Stimulated activated CD8-positive, alpha-beta memory T cell treated with anti-CD3 and anti-CD28 coated beads, Interleukin-12 subunit alpha, Interleukin-12 subunit beta, amount 100 ng/mL, for 4 hours (primary cell): ENCODE measurements around the gene PLXDC2.
"Not testable (repeated sequence)": the region's sequence is repeated elsewhere in the genome, so short reads cannot be mapped to it uniquely, and the experiment has no call there.

Experiments
- DNase-seq: peaks from one replicate; pipeline ENCODE4 v3.0.0-alpha.2; 2020; ENCODE audit warnings: low read depth

Gene PLXDC2

GRCh38 chr10:19979628-19980027, 163.4 kb downstream of the PLXDC2 start:
- no peak for DNase-seq

GRCh38 chr10:19983880-19984565, 167.8 kb downstream of the PLXDC2 start:
- no peak for DNase-seq

- DNase-seq: no peak
Observed at GRCh38 chr10:19985745-19986144, 169.5 kb downstream of the PLXDC2 start.

DNA sequence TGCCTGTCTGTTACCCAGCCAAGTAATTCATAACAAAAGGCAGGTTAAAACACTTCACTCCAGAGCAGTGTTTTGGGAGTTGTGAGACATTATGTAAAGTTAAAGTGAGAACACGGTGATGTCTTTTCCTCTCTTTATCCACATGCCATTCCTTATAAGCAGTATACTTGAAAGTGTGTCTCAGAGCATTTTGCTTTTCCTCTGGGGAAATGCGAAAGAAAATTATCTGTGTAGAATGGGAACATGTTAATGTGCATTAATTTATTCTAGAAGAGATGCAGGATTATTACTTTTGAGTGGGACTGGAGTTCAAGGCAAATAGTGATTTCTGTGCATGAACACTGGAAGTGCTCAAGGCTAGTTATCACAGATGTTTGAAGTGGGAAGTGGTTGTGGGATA, 170.4 kb downstream of the PLXDC2 start:
- DNase-seq: no peak

DNA sequence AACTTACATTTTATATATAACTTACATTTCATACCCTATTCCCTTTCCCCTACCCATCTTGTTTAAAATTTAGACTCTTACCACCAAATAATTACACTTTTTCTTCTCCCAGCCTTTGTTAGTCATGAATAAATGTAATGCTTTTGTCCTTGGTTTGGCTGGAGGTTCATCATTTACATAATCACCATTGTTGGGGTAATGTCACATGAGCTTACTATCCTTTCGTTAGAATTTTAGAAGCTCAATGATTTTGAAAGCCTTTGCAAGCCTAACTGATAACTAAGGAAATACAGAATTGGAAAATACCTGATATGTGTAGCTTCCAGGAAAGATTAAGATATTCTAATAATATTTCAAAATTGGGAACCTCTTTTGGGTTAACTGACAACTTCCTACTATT, 171.7 kb downstream of the PLXDC2 start:
- DNase-seq: no peak

- no peak for DNase-seq
Observed at GRCh38 chr10:19993714-19994315, 177.6 kb downstream of the PLXDC2 start.

- DNase-seq: no peak
Observed at GRCh38 chr10:19998482-19998881, 182.2 kb downstream of the PLXDC2 start.

- DNase-seq: no peak
Observed at GRCh38 chr10:19999431-19999830, 183.2 kb downstream of the PLXDC2 start.

- DNase-seq: not testable (repeated sequence)
Observed at GRCh38 chr10:20002026-20002425, 185.8 kb downstream of the PLXDC2 start.

GRCh38 chr10:20002657-20003056, 186.4 kb downstream of the PLXDC2 start:
- DNase-seq: no peak

DNA sequence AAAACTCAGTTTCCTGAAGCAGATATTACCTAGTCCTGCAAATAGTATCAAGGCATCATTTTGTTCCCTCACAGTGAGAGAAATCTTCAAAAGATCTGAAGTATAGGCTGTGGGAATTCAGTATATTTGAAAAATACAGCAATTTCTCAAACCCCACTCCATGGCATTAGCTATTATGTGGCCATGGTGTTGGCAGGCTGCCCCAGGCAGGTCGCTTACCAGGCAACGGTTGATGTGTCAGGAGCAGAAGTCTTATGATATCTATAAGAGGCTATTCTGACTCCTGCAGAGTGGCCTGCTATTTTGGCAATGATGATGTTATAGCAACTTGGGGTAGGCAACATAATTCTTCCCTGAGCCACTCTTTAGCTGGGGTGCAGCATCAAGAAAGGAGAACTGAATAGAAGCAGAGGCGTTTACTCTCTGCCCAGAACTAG, 187.9 kb downstream of the PLXDC2 start:
- DNase-seq: no peak

DNA sequence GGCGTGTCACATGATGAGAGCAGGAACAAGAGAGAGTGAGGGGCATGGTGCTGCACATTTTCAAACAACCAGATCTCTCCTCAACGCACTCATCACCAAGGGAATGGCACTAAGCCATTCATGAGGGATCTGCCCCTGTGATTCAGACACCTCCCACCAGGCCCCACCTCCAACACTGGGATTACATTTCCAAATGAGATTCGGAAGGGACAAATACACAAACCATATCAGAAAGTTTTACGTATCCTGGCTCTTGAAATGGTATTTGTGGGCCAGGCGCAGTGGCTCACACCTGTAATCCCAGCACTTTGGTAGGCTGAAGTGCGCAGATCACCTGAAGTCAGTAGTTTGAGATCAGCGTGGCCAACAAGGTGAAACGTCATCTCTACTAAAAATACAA, 189.4 kb downstream of the PLXDC2 start:
- DNase-seq: no peak

DNA sequence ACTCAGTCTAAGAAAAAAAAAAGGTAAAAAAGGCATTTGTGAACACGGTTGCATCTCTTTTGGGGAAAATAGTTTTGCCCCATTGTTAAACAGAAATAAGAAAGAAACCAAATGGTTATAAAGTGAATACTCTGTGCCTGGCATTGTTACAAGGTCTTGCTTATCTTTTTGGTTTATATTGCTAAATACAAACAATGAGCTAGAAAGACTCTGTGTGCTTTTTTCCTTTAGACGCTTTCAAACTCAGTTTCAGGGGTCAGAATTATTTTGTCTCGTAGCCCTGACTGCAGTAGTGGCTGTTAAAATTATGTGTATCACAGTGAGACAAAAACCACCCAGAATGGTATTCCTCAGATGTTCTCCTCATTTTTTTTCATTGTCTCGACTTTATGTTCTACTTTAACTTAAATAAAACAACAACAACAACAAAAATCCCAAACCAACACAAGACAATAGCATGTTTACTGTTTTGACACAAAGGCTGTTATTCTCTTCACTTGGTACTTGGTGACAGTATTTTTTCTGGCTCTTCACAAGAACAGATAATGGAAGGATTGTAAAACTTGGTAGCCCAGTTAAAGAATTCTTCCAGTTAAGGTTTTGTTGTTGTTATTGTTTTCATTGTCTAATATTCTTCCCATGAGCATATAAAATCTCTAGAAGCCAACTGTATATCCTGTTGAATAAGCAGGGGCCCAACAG, 190.1 kb downstream of the PLXDC2 start:
- DNase-seq: no peak

GRCh38 chr10:20007426-20007825, 191.2 kb downstream of the PLXDC2 start:
- DNase-seq: no peak

- DNase-seq: no peak
Observed at GRCh38 chr10:20013991-20014750, 197.9 kb downstream of the PLXDC2 start.

- no peak for DNase-seq
Observed at GRCh38 chr10:20017961-20018360, 201.7 kb downstream of the PLXDC2 start.

GRCh38 chr10:20020677-20021076, 204.4 kb downstream of the PLXDC2 start:
- no peak for DNase-seq

- DNase-seq: no peak
Observed at GRCh38 chr10:20029523-20029922, 213.3 kb downstream of the PLXDC2 start.

DNA sequence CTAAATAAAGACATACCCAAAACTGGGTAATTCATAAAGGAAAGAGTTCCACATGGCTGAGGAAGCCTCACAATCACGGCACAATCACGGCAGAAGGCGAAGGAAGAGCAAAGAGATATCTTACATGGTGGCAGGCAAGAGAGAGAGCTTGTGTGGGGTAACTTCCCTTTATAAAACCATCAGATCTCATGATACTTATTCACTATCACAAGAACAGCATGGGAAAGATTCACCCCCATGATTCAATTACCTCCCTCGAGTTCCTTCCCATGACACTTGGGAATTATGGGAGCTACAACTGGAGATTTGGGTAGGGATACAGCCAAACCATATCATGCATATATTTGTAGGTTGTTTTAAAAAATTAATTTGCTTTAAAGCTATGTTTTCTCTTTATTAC, 217.2 kb downstream of the PLXDC2 start:
- DNase-seq: no peak

DNA sequence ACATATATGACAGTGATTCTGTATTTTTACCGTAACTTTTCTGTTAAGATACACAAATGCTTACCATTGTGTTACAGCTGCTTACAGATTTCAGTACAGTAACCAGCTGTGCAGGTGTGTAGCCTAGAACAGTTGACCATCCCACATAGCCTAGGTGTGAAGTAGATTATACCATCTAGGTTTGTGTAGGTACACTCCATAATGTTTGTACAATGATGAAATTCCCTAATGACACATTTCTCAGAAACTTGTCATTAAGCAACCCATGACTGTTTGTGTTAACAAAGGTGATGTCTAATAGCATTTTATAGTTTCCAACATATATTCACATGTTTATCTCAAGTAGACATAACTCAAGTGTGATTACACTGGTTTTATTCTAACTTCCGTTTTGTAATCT, 218.5 kb downstream of the PLXDC2 start:
- DNase-seq: no peak

- DNase-seq: no peak
Observed at GRCh38 chr10:20040012-20040411, 223.8 kb downstream of the PLXDC2 start.

GRCh38 chr10:20041931-20042330, 225.7 kb downstream of the PLXDC2 start:
- no peak for DNase-seq

- not testable (repeated sequence) for DNase-seq
Observed at GRCh38 chr10:20045100-20045499, 228.9 kb downstream of the PLXDC2 start.
